ENCODE results near the gene NTF3. TPM values are rescaled to one million over a fixed set of nuclear protein-coding genes. Genes with fewer than 3 reads are reported as not detected.
A peak's percentile ranks its signal among the peaks of the same experiment; 100 is the strongest.

The NTF3 gene
- total and polyA plus RNA-seq, 2 of the 8 experiments (the other 6 are each of a cell fraction or from before 2014, with no cell fraction given): 1.4 to 2.3 TPM

DNA sequence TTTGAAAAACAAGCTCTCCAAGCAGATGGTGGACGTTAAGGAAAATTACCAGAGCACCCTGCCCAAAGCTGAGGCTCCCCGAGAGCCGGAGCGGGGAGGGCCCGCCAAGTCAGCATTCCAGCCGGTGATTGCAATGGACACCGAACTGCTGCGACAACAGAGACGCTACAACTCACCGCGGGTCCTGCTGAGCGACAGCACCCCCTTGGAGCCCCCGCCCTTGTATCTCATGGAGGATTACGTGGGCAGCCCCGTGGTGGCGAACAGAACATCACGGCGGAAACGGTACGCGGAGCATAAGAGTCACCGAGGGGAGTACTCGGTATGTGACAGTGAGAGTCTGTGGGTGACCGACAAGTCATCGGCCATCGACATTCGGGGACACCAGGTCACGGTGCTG is 62.4 kb downstream of the NTF3 start:
- no peak overlapping the region for H2BK5ac ChIP-seq (ENCODE audit: low read depth, low read length)
- CTCF ChIA-PET (ENCODE audit: partially characterized antibody): interaction anchor here (2.5 to 3.5 kb wide), 2 partner anchors 7 to 17 kb away, joined by 11 to 18 read pairs; no protein-coding TSS in a partner anchor
- H3K56ac ChIP-seq (replicated peaks; ENCODE audit: insufficient read length, low read depth, low read length): no peak overlapping the region
- TF ChIP-seq, protein P1, sequence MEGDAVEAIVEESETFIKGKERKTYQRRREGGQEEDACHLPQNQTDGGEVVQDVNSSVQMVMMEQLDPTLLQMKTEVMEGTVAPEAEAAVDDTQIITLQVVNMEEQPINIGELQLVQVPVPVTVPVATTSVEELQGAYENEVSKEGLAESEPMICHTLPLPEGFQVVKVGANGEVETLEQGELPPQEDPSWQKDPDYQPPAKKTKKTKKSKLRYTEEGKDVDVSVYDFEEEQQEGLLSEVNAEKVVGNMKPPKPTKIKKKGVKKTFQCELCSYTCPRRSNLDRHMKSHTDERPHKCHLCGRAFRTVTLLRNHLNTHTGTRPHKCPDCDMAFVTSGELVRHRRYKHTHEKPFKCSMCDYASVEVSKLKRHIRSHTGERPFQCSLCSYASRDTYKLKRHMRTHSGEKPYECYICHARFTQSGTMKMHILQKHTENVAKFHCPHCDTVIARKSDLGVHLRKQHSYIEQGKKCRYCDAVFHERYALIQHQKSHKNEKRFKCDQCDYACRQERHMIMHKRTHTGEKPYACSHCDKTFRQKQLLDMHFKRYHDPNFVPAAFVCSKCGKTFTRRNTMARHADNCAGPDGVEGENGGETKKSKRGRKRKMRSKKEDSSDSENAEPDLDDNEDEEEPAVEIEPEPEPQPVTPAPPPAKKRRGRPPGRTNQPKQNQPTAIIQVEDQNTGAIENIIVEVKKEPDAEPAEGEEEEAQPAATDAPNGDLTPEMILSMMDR (IDR thresholded peaks at IDR 0.05; ENCODE audit: control extremely low read depth in 1 of 3, insufficient read depth in 1 of 3, low read depth in 1 of 3, low read length in 3 of 3): no peak
- TF ChIP-seq MAFK (IDR thresholded peaks at IDR 0.05; ENCODE audit: low read depth, low read length) (no peak), EZH2 (IDR thresholded peaks at IDR 0.05; ENCODE audit: low read depth, low read length, severe bottlenecking) (no peak), TBP (IDR thresholded peaks at IDR 0.05; ENCODE audit: low read depth, low read length) (no peak), EP300 (IDR thresholded peaks at IDR 0.05; ENCODE audit: borderline replicate concordance in 1 of 2, low read depth in 2 of 2, low read length in 2 of 2) (no peak), POLR2A (IDR thresholded peaks at IDR 0.05; ENCODE audit: control extremely low read depth in 1 of 2, low read depth in 2 of 2, low read length in 2 of 2) (no peak), SRF (IDR thresholded peaks at IDR 0.05; ENCODE audit: low read depth, low read length) (no peak), TEAD4 (IDR thresholded peaks at IDR 0.05; ENCODE audit: low read depth, low read length) (no peak), GABPA (IDR thresholded peaks at IDR 0.05; ENCODE audit: borderline replicate concordance, insufficient read depth, low read length) (no peak), CHD1 (IDR thresholded peaks at IDR 0.05; ENCODE audit: low read depth, low read length) (no peak), ASH2L (IDR thresholded peaks at IDR 0.05; ENCODE audit: low read length) (no peak)
- TF ChIP-seq, protein P2, sequence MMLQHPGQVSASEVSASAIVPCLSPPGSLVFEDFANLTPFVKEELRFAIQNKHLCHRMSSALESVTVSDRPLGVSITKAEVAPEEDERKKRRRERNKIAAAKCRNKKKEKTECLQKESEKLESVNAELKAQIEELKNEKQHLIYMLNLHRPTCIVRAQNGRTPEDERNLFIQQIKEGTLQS (IDR thresholded peaks at IDR 0.05; ENCODE audit: insufficient read depth, low read depth, low read length): no peak

More for the DNA sequence above, 62.4 kb downstream of the NTF3 start:
- Histone ChIP-seq H3K27ac (ENCODE audit: low read depth, low read length) (no peak overlapping the region), H2BK20ac (ENCODE audit: low read length) (no peak overlapping the region), H4K91ac (replicated peaks; ENCODE audit: insufficient read length, low read length) (no peak overlapping the region), H3K23me2 (ENCODE audit: low read depth, low read length) (no peaks in the 10 kb centered on the region), H2BK12ac (ENCODE audit: low read depth, low read length) (no peak overlapping the region), H4K8ac (ENCODE audit: extremely low read depth, insufficient read depth, low read length) (no peak overlapping the region), H3K4me2 (ENCODE audit: insufficient read depth in 1 of 2, low read depth in 2 of 2, low read length in 2 of 2) (no peak overlapping the region), H2AK5ac (ENCODE audit: low read depth, low read length) (no peak overlapping the region), H3K9ac (replicated peaks in 1 of 4; ENCODE audit: extremely low read depth in 1 of 4, low read depth in 3 of 4, low read length in 3 of 4) (no peak overlapping the region), H3K27me3 (replicated peaks in 1 of 4; ENCODE audit: control insufficient read depth in 3 of 4, extremely low read depth in 1 of 4, insufficient read depth in 3 of 4, low read length in 3 of 4) (no peaks in the 10 kb centered on the region), H3K14ac (ENCODE audit: insufficient read length) (no peak overlapping the region), H4K20me1 (replicated peaks in 1 of 2; ENCODE audit: control insufficient read depth in 1 of 2, insufficient read depth in 2 of 2, low read length in 2 of 2) (no peaks in the 10 kb centered on the region), H3K79me1 (ENCODE audit: low read depth, low read length) (no peaks in the 10 kb centered on the region), H3K23ac (ENCODE audit: insufficient read length) (no peak overlapping the region), H4K5ac (ENCODE audit: insufficient read length, low read depth, low read length) (no peak overlapping the region), H3K36me3 (ENCODE audit: control insufficient read depth in 2 of 4, insufficient read depth in 4 of 4, low read length in 3 of 4) (no peaks in the 10 kb centered on the region), H3K4me1 (replicated peaks in 1 of 4; ENCODE audit: control insufficient read depth in 3 of 4, insufficient read depth in 4 of 4, low read length in 3 of 4) (no peaks in the 10 kb centered on the region; a peak in 1 of 7 replicates), H2BK15ac (ENCODE audit: low read length) (0 out of 2 replicates have a peak overlapping the region, but pooled peaks have one; percentile 18), H3K18ac (ENCODE audit: extremely low read depth, low read length) (no peak overlapping the region), H2BK120ac (replicated peaks; ENCODE audit: low read depth, low read length) (no peak overlapping the region), H3K4me3 (ENCODE audit: extremely low read depth in 1 of 4, insufficient read depth in 2 of 4, low read depth in 3 of 4, low read length in 4 of 4) (no peak overlapping the region), H3K9me3 (ENCODE audit: insufficient read depth in 2 of 2, low read depth in 1 of 2, low read length in 1 of 2) (no peaks in the 10 kb centered on the region), H3K4ac (replicated peaks; ENCODE audit: insufficient read length, low read depth, low read length) (no peak overlapping the region), H2AFZ (ENCODE audit: low read length) (no peak overlapping the region), H3K79me2 (ENCODE audit: control insufficient read depth in 1 of 2, insufficient read depth in 2 of 2, low read length in 2 of 2) (no peaks in the 10 kb centered on the region)
- FAIRE-seq (no peak), DNase-seq (ENCODE audit: low read depth in 1 of 2, low spot score in 2 of 2) (no peak)
- WGBS, 2 experiments (ENCODE audit: extremely low coverage in 1 of 2, insufficient coverage in 1 of 2, insufficient read length in 1 of 2, insufficient replicate concordance in 2 of 2, low coverage in 1 of 2, low lambda C conversion rate in 2 of 2, missing lambda C conversion rate in 1 of 2): 97% methylated on average over 28 of the region's 28 CpGs; no CpG with 5 or more reads in 1 of the 2 experiments
- POLR2A ChIA-PET (ENCODE audit: partially characterized antibody): no interaction called here
